ENCODE results near the gene TFEB. TPM values are rescaled to one million over a fixed set of nuclear protein-coding genes. Genes with fewer than 3 reads are reported as not detected.

Gene TFEB
- total RNA-seq, 1 experiment from 2014 or later = 3.6 TPM

DNA sequence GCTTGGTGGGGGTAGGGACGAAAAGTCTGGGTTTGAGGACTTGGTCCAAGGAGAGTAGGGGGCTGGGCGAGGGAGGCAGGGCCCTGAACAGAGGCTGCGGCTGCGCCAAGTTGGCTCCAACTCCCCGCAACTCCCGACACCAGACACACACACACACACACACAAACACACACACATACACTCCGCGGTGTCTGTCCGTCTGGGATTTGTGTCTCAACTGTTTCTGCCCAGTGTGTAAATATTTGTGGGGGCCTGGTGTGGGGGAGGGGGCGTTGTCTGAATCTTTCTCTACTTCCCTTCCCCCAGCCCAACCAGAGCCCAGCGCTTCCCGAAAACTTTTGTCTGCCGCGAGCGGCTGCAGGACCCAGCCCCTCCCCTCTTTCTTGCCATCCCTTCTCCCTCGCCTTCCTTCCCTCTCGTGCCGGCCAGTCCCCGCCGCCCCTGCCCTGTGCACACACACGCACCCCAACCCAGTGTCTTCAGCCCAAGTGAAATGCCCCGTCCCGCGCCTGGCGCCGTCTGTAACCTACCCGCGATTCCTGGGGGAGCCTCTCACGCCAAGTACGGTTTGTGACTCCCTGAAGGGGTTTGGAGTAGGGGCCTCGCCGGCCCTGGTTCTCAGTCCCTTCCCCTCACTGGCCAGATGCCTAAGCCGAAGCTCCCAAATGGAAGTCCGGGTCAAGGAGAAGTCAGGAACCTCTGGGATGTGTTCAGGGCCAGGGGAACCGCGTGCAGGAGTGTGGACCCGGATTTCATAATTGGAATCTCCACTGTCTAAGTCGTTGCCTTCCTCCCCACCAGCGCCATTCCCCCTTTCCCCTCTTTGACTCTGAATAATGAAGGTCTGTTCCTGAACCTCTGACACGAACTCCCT is 96.2 kb downstream of the TFEB start:
- no peak for DNase-seq (ENCODE audit: low read depth)

DNA sequence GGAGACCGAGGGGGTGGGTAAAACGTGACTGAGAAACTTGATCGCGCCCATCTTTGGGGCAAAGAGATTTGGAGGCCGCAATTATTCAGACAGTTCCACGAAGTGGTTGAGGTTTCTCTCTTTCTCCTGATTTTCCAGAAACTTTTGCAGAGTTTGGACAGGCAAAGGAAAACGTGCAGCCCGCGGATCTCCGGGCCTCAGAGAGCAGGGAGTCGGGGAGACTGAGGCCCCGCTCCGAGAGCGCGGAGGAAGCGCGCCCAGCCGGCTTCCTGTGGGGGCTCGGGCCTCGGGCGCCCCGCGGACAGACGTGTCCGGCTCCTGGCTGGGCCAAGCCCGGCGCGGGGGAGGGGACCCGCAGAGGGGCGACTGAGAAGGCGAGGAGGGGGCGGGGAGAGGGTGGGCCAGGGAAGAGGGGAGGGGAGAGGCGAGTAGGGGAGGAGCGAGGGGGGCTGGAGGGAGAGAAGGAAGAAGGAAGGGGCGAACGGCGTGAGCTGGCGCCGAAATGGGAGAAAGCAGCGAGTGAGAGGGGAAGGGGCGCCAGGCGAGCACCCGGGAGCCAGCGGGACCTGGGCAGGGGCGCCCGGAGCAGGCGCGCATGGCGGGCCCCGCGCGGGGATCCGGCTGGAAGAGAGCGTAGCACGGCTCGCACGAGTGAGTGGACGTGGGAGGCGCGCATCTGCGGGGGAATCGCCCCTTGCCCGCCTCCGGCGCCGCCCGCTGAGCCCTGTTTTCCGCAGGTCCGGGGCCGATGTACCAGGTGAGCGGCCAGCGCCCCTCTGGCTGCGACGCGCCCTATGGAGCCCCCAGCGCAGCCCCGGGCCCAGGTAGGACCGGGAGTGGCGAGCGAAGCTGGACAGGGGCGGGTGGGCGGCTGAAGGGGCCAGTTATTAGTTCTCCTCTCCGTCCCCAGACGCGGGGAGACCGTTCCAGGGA is 97.1 kb downstream of the TFEB start, which contains the start of gene MDFI:
MDFI (plus strand) TSS at position 467 of the 933 bp plus-strand sequence; CDS start at position 749, 282 bp downstream.
- DNase-seq (ENCODE audit: low read depth) = no peak

DNA sequence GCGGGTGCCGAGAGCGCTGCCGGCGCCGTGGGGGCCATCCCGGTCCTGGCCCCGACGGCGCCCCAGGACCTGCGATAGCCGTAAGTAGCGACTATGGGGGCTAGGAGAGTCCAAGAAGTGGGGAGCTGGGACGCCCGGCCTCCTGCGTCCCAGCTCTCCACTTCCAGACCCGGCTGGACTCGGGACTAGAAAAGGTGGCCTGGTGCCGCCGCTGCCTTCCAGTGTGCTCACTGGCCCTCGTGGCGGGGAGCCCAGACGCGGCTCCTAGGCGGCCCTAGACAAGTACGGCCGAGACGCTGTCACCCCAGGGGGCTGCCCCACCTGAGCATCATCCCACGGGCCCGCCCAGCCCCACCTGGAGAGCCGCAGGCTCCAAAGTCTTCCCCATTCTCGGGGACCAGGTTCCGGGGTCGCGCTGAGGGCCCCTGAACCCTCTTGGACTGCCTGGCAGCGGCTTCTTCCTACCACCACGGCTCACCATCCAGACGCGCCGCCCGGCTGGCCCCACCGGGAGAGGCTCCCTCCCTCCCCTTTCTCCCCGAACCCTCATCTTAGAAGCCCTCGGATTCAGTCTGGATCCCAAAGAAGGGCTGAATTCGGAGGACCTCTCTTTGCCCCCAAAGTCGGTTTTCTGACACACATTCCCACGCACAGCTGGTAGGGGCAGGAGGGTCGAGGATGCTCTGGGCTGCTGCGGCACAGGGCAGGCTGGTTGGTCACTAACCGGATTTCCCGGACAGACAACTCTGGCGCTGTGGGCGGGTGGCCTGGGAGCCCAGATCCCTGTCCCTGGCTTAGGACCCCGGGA is 98.0 kb downstream of the TFEB start:
- DNase-seq (ENCODE audit: low read depth) = no peak

DNA sequence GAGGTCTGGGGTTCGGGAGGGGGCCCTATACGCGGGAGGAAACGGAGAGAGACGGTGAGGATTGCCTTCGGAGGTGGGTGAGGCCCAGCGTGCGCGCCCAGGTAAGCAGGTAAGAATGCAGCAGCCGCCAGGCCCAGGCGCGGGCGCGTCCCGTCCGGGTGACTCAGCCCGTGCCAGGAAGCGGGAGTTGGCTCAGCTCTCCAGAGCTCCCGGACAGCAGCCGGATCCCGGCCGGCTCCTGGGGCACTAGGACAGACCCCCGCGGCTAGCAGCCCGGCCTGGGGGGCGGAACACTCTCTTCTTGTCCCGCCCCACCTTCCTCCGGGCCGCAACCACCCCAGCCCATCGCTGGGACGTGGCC is 98.6 kb downstream of the TFEB start:
- no peak for DNase-seq (ENCODE audit: low read depth)

DNA sequence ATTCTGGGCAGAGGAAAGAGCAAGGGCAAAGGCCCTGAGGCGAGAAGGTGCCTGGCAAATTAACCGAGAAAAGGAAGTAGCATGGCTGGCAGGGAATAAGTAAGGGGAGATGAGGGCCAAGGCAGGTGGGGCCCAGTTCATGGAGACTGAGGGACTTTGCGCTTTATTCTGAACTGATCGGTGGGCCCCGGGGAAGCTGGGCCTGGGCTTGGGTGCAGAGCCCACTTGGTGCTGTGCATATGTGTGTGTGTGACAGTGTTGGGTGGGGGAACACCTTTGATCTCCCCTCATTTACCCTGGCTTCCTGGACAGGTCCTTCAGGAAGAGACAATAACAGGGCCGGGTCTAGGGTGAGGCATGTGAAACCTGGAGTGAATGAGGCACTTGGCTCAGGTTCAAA is 100.0 kb downstream of the TFEB start:
- no peak for DNase-seq (ENCODE audit: low read depth)

DNA sequence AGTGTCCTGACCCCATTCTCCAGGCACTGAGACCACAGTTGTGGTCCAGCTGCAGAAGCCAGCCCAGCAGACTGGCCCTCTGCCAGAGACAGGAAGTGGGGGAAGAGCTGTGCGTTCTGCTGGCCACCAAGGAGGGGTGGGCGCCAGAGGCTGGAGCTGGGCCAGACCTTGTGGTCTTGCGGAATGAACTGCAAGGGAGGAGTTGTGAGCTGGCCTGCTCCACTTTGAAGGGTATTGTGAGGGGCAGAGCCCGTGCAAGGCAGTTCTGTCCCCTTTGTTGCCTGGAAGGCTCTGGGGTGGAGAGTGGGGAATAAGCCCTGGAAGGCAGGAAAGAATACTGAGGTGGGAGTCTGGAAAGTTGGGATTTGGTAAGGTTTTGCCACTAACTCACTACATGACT is 100.8 kb downstream of the TFEB start:
- no peak for DNase-seq (ENCODE audit: low read depth)

Other genes with a start within 250 kb of the TFEB start
- gene FOXP4, start 189.2 kb downstream of the TFEB start, total RNA-seq (2014; rRNA removed) = 4.2 and 4.6 TPM in 2 replicates
- 0.23 TPM in 1 of 2 replicates, not detected in the other for gene MDFI, start 97.1 kb downstream of the TFEB start, total RNA-seq (2014; rRNA removed)
- not detected in 2 replicates for gene PGC, start 11.8 kb upstream of the TFEB start, total RNA-seq (2014; rRNA removed)
- gene FRS3, start 44.3 kb upstream of the TFEB start, total RNA-seq (2014; rRNA removed) = 3.3 and 3.4 TPM in 2 replicates
- 1.7 and 3.1 TPM in 2 replicates for gene PRICKLE4, start 45.2 kb upstream of the TFEB start, total RNA-seq (2014; rRNA removed)
- 157 and 160 TPM in 2 replicates for gene TOMM6, start 52.1 kb upstream of the TFEB start, total RNA-seq (2014; rRNA removed)
- gene USP49, start 159.8 kb upstream of the TFEB start, total RNA-seq (2014; rRNA removed) = 1.6 and 1.7 TPM in 2 replicates
- gene MED20, start 185.5 kb upstream of the TFEB start, total RNA-seq (2014; rRNA removed) = 22.5 and 26.2 TPM in 2 replicates
- gene BYSL, start 185.9 kb upstream of the TFEB start, total RNA-seq (2014; rRNA removed) = 18.5 and 23.7 TPM in 2 replicates
- gene CCND3, start 206.2 kb upstream of the TFEB start, total RNA-seq (2014; rRNA removed) = 176 and 251 TPM in 2 replicates